ENCODE results near the gene OPRL1.

GRCh38 chr20:64057628-64058498 lies 22.0 kb upstream of the OPRL1 start:
- TF ChIP-seq GATA2 (IDR thresholded peaks at IDR 0.05; ENCODE audit: low read depth, low read length) (no peak), GATA3 (IDR thresholded peaks at IDR 0.05; ENCODE audit: low read depth, low read length) (no peak)

Data from SH-SY5Y (cell line).